DND-41 (cell line): ENCODE results near the gene KCND3.

Experiments used
- CTCF ChIP-seq: IDR thresholded peaks from 2 replicates; pipeline ENCODE4 v1.5.1; 2012; ENCODE audit warnings: borderline replicate concordance, low read length, moderate library complexity, mild to moderate bottlenecking; ENCODE audit not compliant: poor library complexity, severe bottlenecking; ENCODE audit errors: extremely low read depth
- EZH2 ChIP-seq: IDR thresholded peaks from 3 replicates; pipeline ENCODE4 v1.6.1; 2012; ENCODE audit warnings: borderline replicate concordance, low read depth, mild to moderate bottlenecking, moderate library complexity, low read length, inconsistent platforms; ENCODE audit not compliant: severe bottlenecking

DNA sequence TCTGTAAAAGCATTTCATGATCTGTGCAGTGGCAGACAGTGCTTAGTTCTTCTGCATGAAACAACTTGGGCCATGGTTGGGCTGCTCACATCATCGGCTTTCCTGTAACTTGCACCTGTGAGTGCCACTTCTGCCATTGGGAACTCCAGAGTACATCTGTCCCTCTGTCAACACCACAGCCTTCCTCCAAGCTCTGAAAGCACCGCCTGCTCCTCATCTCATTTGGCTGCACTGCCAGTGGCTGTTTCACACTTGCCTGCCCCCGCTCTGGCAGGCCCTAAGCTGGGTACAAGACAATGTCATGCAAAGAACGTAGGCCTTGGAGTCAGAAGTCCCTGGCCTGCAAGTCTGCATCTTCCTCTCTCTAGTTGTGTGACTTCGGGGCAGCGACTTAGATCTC lies 187.4 kb downstream of the KCND3 start:
- TF ChIP-seq CTCF (no peak), EZH2 (no peak)
